Colonic mucosa (tissue), 4 donors: ENCODE data around the gene UNC5C. TPM values are rescaled to one million over a fixed set of nuclear protein-coding genes. Genes with fewer than 3 reads are reported as not detected.
A peak's percentile ranks its signal among the peaks of the same experiment; 100 is the strongest.
"Not testable (repeated sequence)": the region's sequence is repeated elsewhere in the genome, so short reads cannot be mapped to it uniquely, and the experiment has no call there.

Experiments used
- DNase-seq: peaks from one replicate; pipeline ENCODE4 v3.0.0-alpha.2; 2020
- H3K27ac ChIP-seq: fragments of 200-600 bp; one replicate; pipeline ENCODE4 v1.8.0; 2021
- H3K27me3 ChIP-seq: fragments of 200-600 bp; one replicate; pipeline ENCODE4 v1.8.0; 2021
- H3K36me3 ChIP-seq: fragments of 200-600 bp; one replicate; pipeline ENCODE4 v1.8.0; 2021
- H3K4me1 ChIP-seq: fragments of 200-600 bp; one replicate; pipeline ENCODE4 v1.8.0; 2021; ENCODE audit warnings: mild to moderate bottlenecking
- H3K4me3 ChIP-seq: fragments of 200-600 bp; one replicate; pipeline ENCODE4 v1.8.0; 2021
- H3K9ac ChIP-seq, 2 donors: one replicate each; pipeline ENCODE4 v1.7.0; 2013; ENCODE audit warnings: control low read depth in 2 of 2, low read depth in 2 of 2, low read length in 2 of 2
- H3K9me3 ChIP-seq: fragments of 200-600 bp; one replicate; pipeline ENCODE4 v1.8.0; 2021
- intact Hi-C: fragments of 100-400 bp; cut with DNase I; formaldehyde crosslinking; loops from one replicate; pipeline ENCODE4 v1.14.1; 2022
- total RNA-seq, 2 donors: library from RNA; stranded (reverse); fragmentation: NEBNext Ultra II Directional in 1 of 2; extraction: Animal tissue kit (Norgen Biotek cat#: 25700) in 1 of 2; gene quantifications; one replicate each; pipeline ENCODE4 v1.2.1, GENCODE V29; 2021
- TF ChIP-seq, protein P1 (sequence below): fragments of 200-600 bp; IDR thresholded peaks from one replicate; pipeline ENCODE4 v1.8.0; 2022; ENCODE audit warnings: antibody characterized with exemption, mild to moderate bottlenecking
- donor health status: healthy.
- donor health status: DM: no; HTN: no; CAD: no.
- donor health status: DM: no; HTN: no; CAD: no.

UNC5C gene
- total RNA-seq, 2 donors from 2014 or later: 3.9 to 4.2 TPM

DNA sequence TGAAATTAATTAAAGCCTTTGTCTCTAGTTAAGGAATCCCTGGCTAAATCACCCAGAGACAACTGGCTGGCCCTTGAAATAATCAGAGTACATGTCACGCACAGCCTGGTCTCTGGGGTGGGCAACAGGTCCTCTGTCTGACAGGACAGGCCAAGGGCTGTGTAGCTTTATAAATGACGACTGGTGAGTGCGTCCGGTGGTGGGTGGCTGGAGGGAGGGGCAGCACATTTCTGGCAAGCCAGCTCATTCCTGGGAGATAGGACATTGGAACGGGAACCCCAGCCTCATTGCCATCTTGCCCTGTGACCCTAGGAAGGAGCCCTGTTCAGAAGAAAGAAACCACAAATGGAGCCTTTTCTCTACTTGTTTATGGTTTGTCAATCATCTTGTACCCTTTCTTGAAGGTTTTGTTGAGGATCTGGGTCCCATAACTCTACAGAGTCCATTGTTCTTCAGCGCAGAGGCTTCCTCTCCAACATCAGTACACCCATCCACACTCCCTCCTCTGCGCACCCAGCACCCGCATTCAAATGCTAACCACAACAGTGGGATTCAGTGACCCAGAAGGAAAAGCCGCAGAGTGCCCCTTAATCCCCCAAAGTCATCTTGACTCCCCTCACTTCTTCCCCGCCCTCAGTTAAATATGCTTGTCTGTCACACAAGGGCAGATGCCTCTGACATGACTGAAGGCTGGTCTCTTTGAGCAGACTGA lies 368.1 kb downstream of the UNC5C start:
- Histone ChIP-seq H3K36me3 (no peaks in the 10 kb centered on the region), H3K9ac (no peak overlapping the region), H3K27me3 (no peaks in the 10 kb centered on the region), H3K27ac (no peak overlapping the region), H3K4me1 (no peaks in the 10 kb centered on the region), H3K9me3 (no peaks in the 10 kb centered on the region), H3K4me3 (no peak overlapping the region)
- DNase-seq: no peak
- TF ChIP-seq, protein P1, sequence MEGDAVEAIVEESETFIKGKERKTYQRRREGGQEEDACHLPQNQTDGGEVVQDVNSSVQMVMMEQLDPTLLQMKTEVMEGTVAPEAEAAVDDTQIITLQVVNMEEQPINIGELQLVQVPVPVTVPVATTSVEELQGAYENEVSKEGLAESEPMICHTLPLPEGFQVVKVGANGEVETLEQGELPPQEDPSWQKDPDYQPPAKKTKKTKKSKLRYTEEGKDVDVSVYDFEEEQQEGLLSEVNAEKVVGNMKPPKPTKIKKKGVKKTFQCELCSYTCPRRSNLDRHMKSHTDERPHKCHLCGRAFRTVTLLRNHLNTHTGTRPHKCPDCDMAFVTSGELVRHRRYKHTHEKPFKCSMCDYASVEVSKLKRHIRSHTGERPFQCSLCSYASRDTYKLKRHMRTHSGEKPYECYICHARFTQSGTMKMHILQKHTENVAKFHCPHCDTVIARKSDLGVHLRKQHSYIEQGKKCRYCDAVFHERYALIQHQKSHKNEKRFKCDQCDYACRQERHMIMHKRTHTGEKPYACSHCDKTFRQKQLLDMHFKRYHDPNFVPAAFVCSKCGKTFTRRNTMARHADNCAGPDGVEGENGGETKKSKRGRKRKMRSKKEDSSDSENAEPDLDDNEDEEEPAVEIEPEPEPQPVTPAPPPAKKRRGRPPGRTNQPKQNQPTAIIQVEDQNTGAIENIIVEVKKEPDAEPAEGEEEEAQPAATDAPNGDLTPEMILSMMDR: no peak
- intact Hi-C loops: no loop called here

- Histone ChIP-seq H3K9ac (no peak overlapping the region), H3K9me3 (no peaks in the 10 kb centered on the region), H3K4me3 (no peak overlapping the region), H3K4me1 (no peaks in the 10 kb centered on the region), H3K27me3 (no peaks in the 10 kb centered on the region), H3K27ac (no peak overlapping the region), H3K36me3 (no peaks in the 10 kb centered on the region)
- TF ChIP-seq, protein P1: no peak
- intact Hi-C loops: no loop called here
- DNase-seq: no peak
Observed at GRCh38 chr4:95178938-95179337, 369.8 kb downstream of the UNC5C start.

GRCh38 chr4:95171377-95171776 lies 377.4 kb downstream of the UNC5C start:
- H3K4me1 ChIP-seq, H3K27ac ChIP-seq, H3K27me3 ChIP-seq, H3K9ac ChIP-seq, DNase-seq, H3K36me3 ChIP-seq, H3K4me3 ChIP-seq, intact Hi-C loops, H3K9me3 ChIP-seq: not testable (repeated sequence)

DNA sequence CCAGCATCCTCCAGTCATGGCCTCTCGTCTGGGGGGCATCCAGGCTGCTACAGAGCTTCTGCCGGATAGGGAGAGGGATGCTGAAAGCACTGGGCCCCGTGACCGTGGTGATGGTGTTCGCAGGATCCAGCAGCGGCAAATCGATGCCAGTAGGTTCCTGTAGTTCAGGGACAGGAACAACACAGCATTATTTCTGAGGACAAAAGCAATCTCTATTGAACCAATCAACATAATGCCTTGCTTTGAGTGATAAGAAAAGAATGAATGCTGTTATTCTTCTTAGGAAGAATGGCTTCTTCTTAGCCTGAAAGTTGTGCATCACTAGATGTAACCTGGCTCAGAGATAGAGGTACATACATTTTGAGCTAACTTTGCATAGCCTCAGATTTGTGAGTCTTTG lies 378.6 kb downstream of the UNC5C start:
- no peaks in the 10 kb centered on the region for H3K27me3 ChIP-seq
- intact Hi-C loops: no loop called here
- DNase-seq: no peak
- no peaks in the 10 kb centered on the region for H3K9me3 ChIP-seq
- no peaks in the 10 kb centered on the region for H3K4me1 ChIP-seq
- TF ChIP-seq, protein P1: no peak
- no peak overlapping the region for H3K27ac ChIP-seq
- H3K4me3 ChIP-seq: no peak overlapping the region
- H3K9ac ChIP-seq: no peak overlapping the region
- no peaks in the 10 kb centered on the region for H3K36me3 ChIP-seq

GRCh38 chr4:95167805-95168204 lies 381.0 kb downstream of the UNC5C start:
- Histone ChIP-seq H3K36me3 (no peaks in the 10 kb centered on the region), H3K4me1 (no peaks in the 10 kb centered on the region), H3K9ac (no peak overlapping the region), H3K27ac (no peak overlapping the region), H3K9me3 (no peaks in the 10 kb centered on the region), H3K4me3 (no peak overlapping the region), H3K27me3 (no peaks in the 10 kb centered on the region)
- intact Hi-C loops: no loop called here
- TF ChIP-seq, protein P1: no peak
- no peak for DNase-seq

GRCh38 chr4:95165926-95166524 lies 382.7 kb downstream of the UNC5C start:
- intact Hi-C loops: no loop called here
- no peak overlapping the region for H3K9ac ChIP-seq
- H3K36me3 ChIP-seq: no peaks in the 10 kb centered on the region
- H3K27ac ChIP-seq: no peak overlapping the region
- H3K4me3 ChIP-seq: no peak overlapping the region
- TF ChIP-seq, protein P1: peak; percentile 64
- no peaks in the 10 kb centered on the region for H3K4me1 ChIP-seq
- no peaks in the 10 kb centered on the region for H3K27me3 ChIP-seq
- no peaks in the 10 kb centered on the region for H3K9me3 ChIP-seq
- DNase-seq: peak; percentile 35
